HCT116 (cell line): ENCODE data around the gene APBB1IP. TPM values are rescaled to one million over a fixed set of nuclear protein-coding genes. Genes with fewer than 3 reads are reported as not detected.

Experiments used
- ATAC-seq: fragments of 200-7000 bp; cut with Tn5 transposase; 2 replicates; pipeline ENCODE4 v1.9.1; 2020; ENCODE audit warnings: mild to moderate bottlenecking, moderate library complexity
- BruUV-seq: library from RNA; stranded (reverse); fragments of 400-500 nt; replicated peaks from 2 replicates; lab custom pipeline; 2021; lab: Mats Ljungman, UMichigan
- CTCF ChIA-PET: fragments of 300-600 bp; sonication (Branson Sonifier 250); formaldehyde crosslinking; loops from one replicate; lab custom pipeline; 2021; ENCODE audit warnings: antibody characterized with exemption; lab: Charles Lee
- POLR2A ChIA-PET: fragments of 300-600, 350-600 bp; sonication (Branson Sonifier 250); formaldehyde crosslinking; loops from one replicate; lab custom pipeline; 2021; ENCODE audit warnings: antibody characterized with exemption; lab: Charles Lee
- RAD21 ChIA-PET, 2 experiments: fragments of 300-600 bp; sonication (Branson Sonifier 250); formaldehyde crosslinking; loops; one replicate each; lab custom pipeline; 2023; ENCODE audit warnings: low total read pairs in 2 of 2; ENCODE audit not compliant: uncharacterized antibody in 2 of 2, unreplicated experiment in 2 of 2, low non-redundant PET in 1 of 2; lab: Charles Lee
- DNase-seq: peaks from one replicate; pipeline ENCODE4 v3.0.0-alpha.2; 2010; ENCODE audit warnings: low read depth, low spot score
- H2AFZ ChIP-seq: fragments of 200-600 bp; shearing (Covaris generic), sonication (generic); 2 replicates; pipeline ENCODE4 v1.6.1; 2017; ENCODE audit warnings: low read depth, mixed run types, mixed read lengths, antibody characterized with exemption, low read length; ENCODE audit not compliant: poor library complexity, severe bottlenecking
- H3K27ac ChIP-seq: 2 replicates; pipeline ENCODE4 v1.5.1; 2012; ENCODE audit warnings: low read depth, low read length
- H3K27me3 ChIP-seq: fragments of 200-600 bp; sonication (generic); 2 replicates; pipeline ENCODE4 v1.6.1; 2016; ENCODE audit warnings: mixed run types, low read length, mixed read lengths; ENCODE audit not compliant: insufficient read depth
- H3K36me3 ChIP-seq, 2 experiments: fragments of 200-500 bp in 1 of 2; fragments of 200-600 bp in 1 of 2; sonication (Bioruptor generic) in 1 of 2; sonication (generic) in 1 of 2; 2 replicates each; pipeline versions ENCODE4 v1.5.1 to v1.6.1; 2014 to 2016; ENCODE audit warnings: low read length in 2 of 2, inconsistent platforms in 1 of 2, mixed read lengths in 1 of 2, mixed run types in 1 of 2; ENCODE audit not compliant: insufficient read depth in 2 of 2, control insufficient read depth in 1 of 2
- H3K4me1 ChIP-seq, 2 experiments: fragments of 200-600 bp in 1 of 2; sonication (generic) in 1 of 2; 2 replicates each; pipeline versions ENCODE4 v1.5.1 to v1.6.1; 2012 to 2017; ENCODE audit warnings: low read length in 2 of 2, inconsistent platforms in 1 of 2, mild to moderate bottlenecking in 1 of 2, mixed read lengths in 1 of 2, mixed run types in 1 of 2, moderate library complexity in 1 of 2; ENCODE audit not compliant: insufficient read depth in 2 of 2, control insufficient read depth in 1 of 2
- H3K4me2 ChIP-seq: fragments of 200-600 bp; sonication (generic); 2 replicates; pipeline ENCODE4 v1.6.1; 2017; ENCODE audit warnings: mixed run types, low read length, mixed read lengths
- H3K4me3 ChIP-seq, 2 experiments: fragments of 200-600 bp in 1 of 2; sonication (generic) in 1 of 2; replicated peaks in 1 of 2; 2 replicates each; pipeline ENCODE4 v1.5.1; 2011 to 2016; ENCODE audit warnings: low read length in 2 of 2, control low read depth in 1 of 2, low read depth in 1 of 2, mild to moderate bottlenecking in 1 of 2, mixed read lengths in 1 of 2, mixed run types in 1 of 2
- H3K79me2 ChIP-seq: fragments of 200-600 bp; sonication (generic); 2 replicates; pipeline ENCODE4 v1.6.1; 2017; ENCODE audit warnings: mild to moderate bottlenecking, mixed run types, low read length, moderate library complexity, mixed read lengths; ENCODE audit not compliant: insufficient read depth
- H3K9ac ChIP-seq: fragments of 200-600 bp; sonication (generic); 2 replicates; pipeline ENCODE4 v1.6.1; 2016; ENCODE audit warnings: low read length, mixed read lengths
- H3K9me2 ChIP-seq: fragments of 200-600 bp; sonication (generic), shearing (Covaris generic); 2 replicates; pipeline ENCODE4 v1.6.1; 2017; ENCODE audit warnings: mixed run types, mild to moderate bottlenecking, moderate library complexity; ENCODE audit not compliant: insufficient read depth
- H3K9me3 ChIP-seq, 2 experiments: fragments of 200-500 bp in 1 of 2; fragments of 200-600 bp in 1 of 2; sonication (Bioruptor generic) in 1 of 2; sonication (generic) in 1 of 2; 2 replicates each; pipeline ENCODE4 v1.6.1; 2014 to 2017; ENCODE audit warnings: low read length in 2 of 2, mixed read lengths in 2 of 2, inconsistent platforms in 1 of 2, low read depth in 1 of 2, mild to moderate bottlenecking in 1 of 2, mixed run types in 1 of 2, moderate library complexity in 1 of 2; ENCODE audit not compliant: control insufficient read depth in 1 of 2, insufficient read depth in 1 of 2
- H4K20me1 ChIP-seq: fragments of 200-600 bp; sonication (generic), shearing (Covaris generic); 2 replicates; pipeline ENCODE4 v1.6.1; 2017; ENCODE audit warnings: mixed run types, mild to moderate bottlenecking, moderate library complexity; ENCODE audit not compliant: insufficient read depth
- EGR1 ChIP-seq: IDR thresholded peaks from 2 replicates; pipeline ENCODE4 v1.6.1; 2012; ENCODE audit warnings: low read depth
- ELF1 ChIP-seq: IDR thresholded peaks from 2 replicates; pipeline ENCODE4 v1.6.1; 2012; ENCODE audit warnings: low read depth, borderline replicate concordance
- EZH2 ChIP-seq: fragments of 200-600 bp; sonication (generic); IDR thresholded peaks from 2 replicates; pipeline ENCODE4 v1.6.1; 2017; ENCODE audit warnings: antibody characterized with exemption, mixed run types
- EZH2phosphoT487 ChIP-seq: fragments of 200-600 bp; IDR thresholded peaks from 2 replicates; pipeline ENCODE4 v1.6.1; 2018; ENCODE audit warnings: antibody characterized with exemption, borderline replicate concordance
- RAD21 ChIP-seq: IDR thresholded peaks from 2 replicates; pipeline ENCODE4 v1.6.1; 2012; ENCODE audit warnings: low read depth, mild to moderate bottlenecking
- SRF ChIP-seq: IDR thresholded peaks from 2 replicates; pipeline ENCODE4 v1.6.1; 2012; ENCODE audit warnings: low read depth
- TCF7L2 ChIP-seq: IDR thresholded peaks from 2 replicates; pipeline ENCODE4 v1.7.0; 2011; ENCODE audit warnings: borderline replicate concordance, inconsistent platforms; ENCODE audit not compliant: insufficient read depth, insufficient read length; ENCODE audit errors: extremely low read depth
- ZBTB33 ChIP-seq: IDR thresholded peaks from 2 replicates; pipeline ENCODE4 v1.6.1; 2011; ENCODE audit warnings: mild to moderate bottlenecking, low read length, moderate library complexity; ENCODE audit not compliant: insufficient replicate concordance; ENCODE audit errors: extremely low read depth
- intact Hi-C: fragments of 100-400 bp; cut with micrococcal nuclease; formaldehyde crosslinking; loops from 2 replicates; pipeline ENCODE4 v1.10.0; 2022
- total RNA-seq: library from RNA; stranded (reverse); gene quantifications from one replicate; pipeline ENCODE4 v1.2.1, GENCODE V29; 2021; ENCODE audit not compliant: unreplicated experiment

Gene APBB1IP
- total RNA-seq, 1 experiment from 2014 or later, result 0.27 TPM

GRCh38 chr10:26516540-26517101 is 78.5 kb downstream of the APBB1IP start:
- RAD21 ChIA-PET, result no interaction called here
- CTCF ChIA-PET, result no interaction called here
- DNase-seq (no peak), ATAC-seq (no peak)
- no peak overlapping the region for H3K9ac ChIP-seq
- H3K79me2 ChIP-seq, result no peaks in the 10 kb centered on the region
- intact Hi-C loops, result no loop called here
- H2AFZ ChIP-seq, result no peak overlapping the region
- H4K20me1 ChIP-seq, result no peaks in the 10 kb centered on the region
- no peaks in the 10 kb centered on the region for H3K9me2 ChIP-seq
- no peaks in the 10 kb centered on the region for H3K4me1 ChIP-seq
- H3K4me2 ChIP-seq, result no peak overlapping the region
- POLR2A ChIA-PET, result no interaction called here
- no peak overlapping the region for H3K4me3 ChIP-seq
- BruUV-seq, result no TSS peak
- H3K36me3 ChIP-seq, result no peaks in the 10 kb centered on the region
- no peak overlapping the region for H3K27ac ChIP-seq
- no peaks in the 10 kb centered on the region for H3K27me3 ChIP-seq
- peaks cover 0 to 4% of the 10 kb centered on the region in 2 experiments; a peak in 1 of 4 replicates for H3K9me3 ChIP-seq
- no peak for TF ChIP-seq TCF7L2
- TF ChIP-seq EZH2phosphoT487, result no peak
- no peak for TF ChIP-seq RAD21
- TF ChIP-seq ZBTB33, result no peak
- no peak for TF ChIP-seq ELF1
- no peak for TF ChIP-seq EZH2
- TF ChIP-seq EGR1, result no peak
- no peak for TF ChIP-seq SRF
- TF ChIP-seq, all 23 proteins: peak for 0
